CD4-positive, alpha-beta T cell treated with Interleukin-15 for 1 hour (primary cell): ENCODE measurements around the gene CWF19L1.

ENCODE experiments used
- DNase-seq: peaks from one replicate; pipeline ENCODE4 v3.0.0-alpha.2; 2020

The CWF19L1 gene

DNA sequence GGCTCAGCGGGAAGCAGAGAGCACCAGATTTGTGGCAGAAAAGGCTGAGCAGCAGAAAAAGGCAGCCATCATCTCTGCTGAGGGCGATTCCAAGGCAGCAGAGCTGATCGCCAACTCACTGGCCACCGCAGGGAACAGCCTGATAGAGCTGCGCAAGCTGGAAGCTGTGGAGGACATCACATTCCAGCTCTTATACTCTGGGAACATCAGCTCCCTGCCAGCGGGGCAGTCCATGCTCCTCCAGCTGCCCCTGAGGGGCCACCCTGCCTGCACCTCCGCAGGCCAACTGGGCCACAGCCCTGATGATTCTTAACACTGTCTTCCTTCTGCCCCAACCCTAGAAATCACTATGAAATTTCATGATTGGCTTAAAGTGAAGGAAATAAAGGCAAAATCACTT lies 18.6 kb downstream of the CWF19L1 start:
- DNase-seq: no peak

DNA sequence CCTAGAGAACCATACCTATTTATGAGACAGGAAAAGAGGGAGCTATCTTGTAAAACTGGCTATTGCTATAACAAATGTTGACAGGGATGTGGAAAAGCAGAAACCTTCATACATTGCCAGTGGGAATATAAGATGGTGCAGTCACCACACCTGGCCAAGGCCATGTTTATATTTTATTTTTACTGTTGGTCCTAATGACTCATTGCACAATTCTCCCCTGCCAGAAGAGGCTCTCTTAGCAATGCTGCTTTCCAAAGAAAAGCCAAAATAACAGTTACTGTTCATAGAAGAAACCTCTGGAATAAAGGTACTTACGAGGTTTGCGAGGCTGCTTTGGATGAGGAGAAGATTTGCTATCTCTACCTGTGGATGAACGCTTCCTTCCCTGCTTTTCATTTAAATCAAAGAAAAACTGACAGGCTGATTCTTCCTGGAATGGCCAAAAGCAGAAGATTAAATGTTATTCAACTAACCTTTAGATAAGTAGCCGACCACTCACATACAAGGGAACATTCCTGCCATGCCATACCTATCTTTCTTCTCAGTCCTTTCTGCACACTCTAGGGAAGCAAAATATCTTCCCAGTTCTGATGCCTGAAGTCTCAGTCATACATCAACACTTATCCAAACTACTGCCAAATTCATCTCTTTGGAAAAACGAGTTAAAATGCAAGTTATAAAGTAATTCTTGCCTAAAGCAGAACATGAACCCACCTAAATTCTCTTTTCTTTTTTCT lies 21.8 kb downstream of the CWF19L1 start:
- DNase-seq: no peak

DNA sequence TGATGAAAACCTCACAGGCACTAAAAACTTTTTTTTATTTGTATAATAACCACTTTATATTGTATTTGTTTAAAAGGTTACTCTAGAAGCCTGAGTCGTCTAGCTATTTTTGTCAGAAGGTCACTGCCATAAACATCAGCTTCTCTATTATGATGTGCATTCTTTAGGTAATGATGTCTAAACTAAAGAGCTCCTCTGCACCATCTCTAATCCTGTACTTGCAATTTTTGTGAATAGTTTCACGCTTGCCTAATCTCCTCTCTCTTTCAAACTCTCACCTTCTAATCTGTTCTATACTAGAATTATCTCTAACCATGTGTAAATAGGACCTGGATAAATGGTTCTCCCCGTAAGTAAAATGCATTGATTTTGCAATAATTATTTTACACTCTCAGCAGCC lies 27.6 kb downstream of the CWF19L1 start:
- DNase-seq: no peak

DNA sequence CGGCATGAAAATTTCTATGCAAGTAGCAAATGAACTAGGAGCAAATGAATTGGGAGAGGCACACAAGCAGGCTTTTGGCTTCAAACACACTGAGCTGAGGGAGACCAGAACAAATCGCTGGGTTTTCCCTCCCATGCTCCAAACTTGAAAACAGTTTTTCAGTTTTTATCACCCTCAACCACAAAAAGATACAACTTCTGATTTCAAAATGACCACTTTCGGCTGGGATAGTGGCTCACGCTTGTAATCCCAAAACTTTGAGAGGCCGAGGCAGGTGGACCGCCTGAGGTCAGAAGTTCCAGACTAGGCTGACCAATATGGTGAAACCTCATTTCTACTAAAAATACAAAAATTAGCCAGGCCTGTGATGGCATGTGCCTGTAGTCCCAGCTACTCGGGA lies 29.0 kb downstream of the CWF19L1 start:
- no peak for DNase-seq

DNA sequence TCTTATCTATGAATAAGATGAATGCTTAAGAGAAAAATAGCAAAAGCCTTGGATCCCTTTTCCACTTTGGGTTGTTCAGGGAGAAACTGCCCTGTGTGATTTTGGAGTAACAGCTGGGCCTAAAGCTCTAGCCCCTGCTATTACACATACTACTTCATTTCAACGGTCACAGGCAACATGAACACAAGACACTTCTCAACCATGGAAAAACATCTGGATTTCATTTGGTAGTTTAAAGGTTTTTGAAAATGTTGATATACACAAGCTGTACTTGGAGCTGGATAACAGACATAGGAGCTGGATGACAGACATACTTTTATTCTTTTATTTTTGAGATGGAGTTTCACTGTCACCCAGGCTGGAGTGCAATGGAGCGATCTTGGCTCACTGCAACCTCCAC lies 35.3 kb downstream of the CWF19L1 start:
- no peak for DNase-seq

DNA sequence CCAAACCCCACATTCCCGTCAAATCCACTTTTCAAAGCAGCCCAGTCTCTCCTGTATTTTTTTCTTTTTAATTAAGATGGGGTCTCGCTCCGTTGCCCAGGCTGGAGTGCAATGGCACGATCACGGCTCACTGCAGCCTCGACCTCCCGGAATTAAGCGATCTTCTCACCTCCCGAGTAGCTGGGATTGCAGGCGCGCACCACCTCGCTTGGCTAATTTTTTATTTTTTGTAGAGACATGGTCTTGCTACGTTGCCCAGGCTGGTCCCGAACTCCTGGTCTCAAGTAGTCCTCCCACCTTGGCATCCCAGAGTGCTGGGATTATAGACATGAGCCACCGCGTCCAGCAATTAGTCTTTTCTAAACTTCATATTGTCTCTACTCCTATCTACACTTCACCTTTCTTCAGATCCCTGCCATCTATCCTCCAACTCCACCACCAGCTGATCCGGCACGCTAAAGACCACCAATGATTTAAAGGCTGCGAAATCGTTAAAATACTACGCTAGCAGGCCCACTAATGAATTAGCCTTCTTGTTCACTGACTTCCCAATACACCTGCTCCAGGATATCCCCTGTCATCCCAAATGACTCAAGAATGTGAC lies 37.5 kb downstream of the CWF19L1 start:
- DNase-seq: no peak

DNA sequence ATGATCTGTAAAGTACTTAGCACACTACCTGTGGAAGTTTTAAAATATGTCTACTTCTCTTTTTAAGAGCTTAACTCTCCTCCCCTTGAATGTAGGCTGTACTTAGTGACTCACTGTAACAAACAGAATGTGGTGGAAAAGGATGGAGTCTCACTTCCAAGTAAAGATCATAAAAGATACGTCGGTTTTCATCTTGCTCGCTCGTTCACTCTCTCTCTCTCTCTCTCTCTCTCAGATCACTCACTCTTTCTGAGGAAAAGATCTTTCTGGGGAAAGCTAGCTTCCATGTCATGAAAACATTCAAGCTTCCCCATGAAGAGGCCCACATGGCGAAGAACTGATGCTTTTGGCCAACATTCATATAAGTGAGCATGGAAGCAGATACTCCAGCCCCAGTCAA lies 43.6 kb downstream of the CWF19L1 start:
- DNase-seq: no peak

DNA sequence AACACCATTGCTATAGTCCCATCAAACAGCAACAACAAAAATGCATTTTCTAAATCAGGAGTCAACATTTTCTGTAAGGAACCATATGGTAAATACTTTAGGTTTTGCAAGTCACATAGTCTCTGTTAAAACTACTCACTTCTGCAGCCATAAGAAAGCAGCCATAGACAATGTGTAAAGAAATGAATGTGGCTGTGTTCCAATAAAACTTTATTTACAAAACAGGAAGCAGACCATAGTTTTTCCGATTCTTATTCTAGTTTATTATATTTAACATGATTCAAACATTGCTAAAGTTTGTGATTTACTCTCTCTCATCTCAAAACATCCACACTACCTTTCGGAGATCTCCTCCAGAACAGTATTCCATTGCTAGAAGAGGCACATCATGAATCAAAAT lies 44.9 kb downstream of the CWF19L1 start:
- no peak for DNase-seq

DNA sequence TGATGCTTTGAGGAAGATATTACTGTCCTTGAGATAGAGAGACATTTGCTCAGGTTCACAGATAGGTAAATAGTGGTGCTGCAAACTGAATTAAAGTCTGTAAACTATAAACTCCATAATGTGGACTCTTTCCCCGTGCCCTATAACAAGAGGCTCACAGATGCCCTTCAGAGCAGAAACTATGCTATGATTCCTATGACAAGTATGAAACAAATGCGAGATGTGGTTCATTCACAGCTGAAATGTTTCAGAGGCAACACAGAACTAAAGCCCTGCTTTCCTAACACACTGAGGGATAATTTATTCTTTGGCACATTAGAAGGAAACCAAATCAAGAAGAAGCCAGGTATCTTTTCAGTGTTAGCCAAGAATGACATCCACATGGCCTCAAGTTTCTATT lies 51.4 kb downstream of the CWF19L1 start:
- no peak for DNase-seq

DNA sequence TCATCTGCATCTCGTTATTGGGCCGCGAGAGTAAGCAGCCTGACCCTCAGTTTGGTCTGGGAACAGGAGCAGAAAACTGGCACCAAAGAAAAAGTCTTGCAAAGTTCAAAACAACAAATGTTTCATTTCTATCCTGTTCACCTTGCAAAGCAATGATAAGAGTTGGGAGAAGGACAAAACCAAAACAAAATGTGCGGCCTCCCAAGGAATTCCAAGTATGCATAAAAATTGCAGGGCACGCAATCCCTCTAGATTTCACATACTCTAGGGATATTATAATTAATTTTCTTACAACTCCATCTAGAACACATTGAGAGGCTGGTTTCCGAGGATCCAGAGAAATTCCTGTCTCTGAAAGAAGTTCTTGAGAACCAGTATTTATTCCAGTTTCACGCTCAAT lies 58.1 kb downstream of the CWF19L1 start:
- no peak for DNase-seq

DNA sequence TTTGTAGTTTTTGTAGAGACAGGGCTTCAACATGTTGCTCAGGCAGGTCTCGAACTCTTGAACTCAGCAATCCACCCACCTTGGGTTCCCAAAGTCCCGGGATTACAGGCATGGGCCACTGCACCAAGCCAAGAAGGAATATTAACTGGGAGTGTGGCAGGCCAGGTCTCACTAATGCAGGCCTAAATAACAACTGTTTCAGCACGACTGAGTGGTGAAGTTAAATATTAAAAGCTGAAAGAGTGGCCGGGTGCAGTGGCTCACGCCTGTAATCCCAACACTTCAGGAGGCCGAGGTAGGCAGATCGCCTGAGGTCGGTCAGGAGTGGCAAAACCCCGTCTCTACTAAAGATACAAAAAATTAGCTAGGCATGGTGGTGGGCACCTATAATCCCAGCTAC lies 59.2 kb downstream of the CWF19L1 start:
- DNase-seq: no peak

DNA sequence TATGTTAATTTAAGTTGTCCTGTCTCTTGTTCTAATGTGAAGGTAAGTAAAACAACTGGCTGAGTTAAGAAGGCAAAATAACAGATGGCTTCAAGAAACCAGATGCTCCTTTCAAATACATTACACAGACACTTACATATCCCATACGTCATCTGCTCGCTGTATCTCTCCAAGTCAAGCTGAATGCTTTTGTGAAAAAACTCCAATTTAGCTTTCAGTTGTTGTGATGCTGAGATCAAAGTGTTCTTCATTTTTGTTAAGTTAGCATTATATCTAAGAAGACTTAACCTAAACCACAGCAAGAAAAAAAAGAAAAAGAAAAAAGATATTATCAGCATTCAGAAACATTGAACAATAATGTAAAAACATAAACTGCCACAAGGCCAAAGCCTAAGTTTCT lies 63.1 kb downstream of the CWF19L1 start:
- no peak for DNase-seq

DNA sequence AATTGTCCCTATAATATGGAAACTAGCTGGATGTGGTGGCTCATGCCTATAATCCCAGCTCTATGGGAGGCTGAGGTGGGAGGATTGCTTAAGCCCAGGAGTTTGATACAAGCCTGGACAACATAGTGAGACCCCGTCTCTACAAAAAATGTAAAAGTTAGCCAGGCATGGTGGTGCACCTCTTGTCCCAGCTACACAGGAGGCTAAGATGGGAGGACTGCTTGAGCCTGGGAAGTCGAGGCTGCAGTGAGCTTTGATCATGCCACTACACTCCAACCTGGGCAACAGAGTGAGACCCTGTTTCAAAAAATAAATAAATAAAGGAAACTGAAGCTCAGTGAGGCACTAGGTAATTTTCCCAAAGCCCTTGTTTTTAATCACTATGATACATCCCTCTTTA lies 65.9 kb downstream of the CWF19L1 start:
- no peak for DNase-seq

DNA sequence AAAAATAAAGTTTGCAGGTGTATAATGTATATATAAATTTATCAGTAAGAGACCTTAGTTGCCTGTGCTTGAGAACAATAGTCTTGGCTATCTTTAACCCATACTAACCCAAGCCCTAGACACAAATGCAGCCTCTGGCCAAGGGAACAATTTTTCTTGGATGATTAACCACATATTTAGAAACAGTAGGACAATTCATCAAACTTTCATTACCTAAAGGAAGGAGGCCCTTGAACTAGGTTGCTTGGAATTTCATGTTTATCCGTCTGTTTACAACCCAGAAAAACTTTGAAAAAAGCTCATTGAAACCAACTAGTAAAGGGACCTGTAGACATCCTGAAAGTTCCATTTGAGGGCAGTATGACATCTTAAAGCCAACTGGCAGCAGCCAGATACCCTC lies 72.7 kb downstream of the CWF19L1 start:
- no peak for DNase-seq

DNA sequence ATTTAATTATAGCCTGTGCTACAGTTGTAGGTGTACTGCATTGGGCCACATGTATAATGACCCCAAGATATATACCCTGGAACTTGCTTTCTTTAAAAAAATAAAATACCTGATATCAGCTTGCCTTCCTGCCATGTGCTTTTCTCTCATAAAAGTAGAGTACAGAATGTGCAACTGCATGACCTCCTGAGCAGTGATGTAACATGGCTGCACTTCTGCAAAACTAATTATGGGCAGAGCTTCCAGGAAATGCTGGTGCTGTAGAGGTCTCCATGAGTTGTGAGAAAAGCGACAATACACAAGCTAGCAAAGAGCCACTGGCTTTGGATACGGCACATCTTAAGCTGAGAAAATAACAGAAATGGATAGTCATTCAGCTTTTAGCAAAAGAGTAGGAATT lies 75.1 kb downstream of the CWF19L1 start:
- DNase-seq: no peak

DNA sequence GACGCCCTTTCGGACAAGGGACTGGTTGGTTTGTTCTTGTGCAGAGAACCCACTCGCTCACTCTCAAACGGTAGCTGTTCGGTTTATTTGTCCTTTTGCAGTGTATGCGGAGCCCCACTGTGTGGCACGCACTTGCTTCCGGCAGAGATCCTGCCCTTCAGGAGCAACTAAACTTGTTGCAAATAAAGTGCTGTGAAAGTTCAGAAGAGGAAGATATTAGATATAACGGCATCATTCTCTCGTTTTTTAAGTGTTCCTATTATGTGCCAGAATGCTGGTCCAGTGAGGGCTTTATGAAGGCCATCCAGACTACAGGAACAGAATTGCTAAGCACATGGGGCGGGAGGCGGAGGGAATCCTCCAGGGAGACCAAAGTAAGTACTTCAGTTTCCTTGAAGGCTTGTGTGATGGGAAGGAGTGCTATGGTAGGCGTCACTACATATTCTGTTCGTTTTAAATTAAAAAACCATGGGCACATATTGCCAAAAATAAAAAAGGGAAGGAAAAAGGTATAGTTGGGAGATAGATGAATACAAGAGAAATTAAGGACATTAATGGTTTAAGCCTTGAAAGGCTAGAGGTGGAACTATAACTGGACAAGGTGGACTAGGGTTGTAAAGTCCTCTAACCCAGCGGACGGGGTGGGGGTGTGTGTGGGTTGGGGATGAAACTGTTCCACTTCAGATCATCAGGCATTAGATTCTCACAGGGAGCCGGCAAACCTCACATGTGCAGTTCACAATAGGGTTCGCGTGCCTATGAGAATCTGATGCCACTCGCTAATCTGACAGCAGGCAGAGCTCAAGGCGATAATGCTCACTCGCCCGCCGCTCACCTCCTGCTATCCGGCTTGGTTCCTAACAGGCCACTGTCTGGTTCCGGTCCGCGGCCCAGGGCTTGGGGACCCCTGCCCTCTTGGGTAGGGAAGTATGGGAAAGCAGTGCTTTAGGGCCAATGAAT lies 80.9 kb downstream of the CWF19L1 start:
- no peak for DNase-seq

DNA sequence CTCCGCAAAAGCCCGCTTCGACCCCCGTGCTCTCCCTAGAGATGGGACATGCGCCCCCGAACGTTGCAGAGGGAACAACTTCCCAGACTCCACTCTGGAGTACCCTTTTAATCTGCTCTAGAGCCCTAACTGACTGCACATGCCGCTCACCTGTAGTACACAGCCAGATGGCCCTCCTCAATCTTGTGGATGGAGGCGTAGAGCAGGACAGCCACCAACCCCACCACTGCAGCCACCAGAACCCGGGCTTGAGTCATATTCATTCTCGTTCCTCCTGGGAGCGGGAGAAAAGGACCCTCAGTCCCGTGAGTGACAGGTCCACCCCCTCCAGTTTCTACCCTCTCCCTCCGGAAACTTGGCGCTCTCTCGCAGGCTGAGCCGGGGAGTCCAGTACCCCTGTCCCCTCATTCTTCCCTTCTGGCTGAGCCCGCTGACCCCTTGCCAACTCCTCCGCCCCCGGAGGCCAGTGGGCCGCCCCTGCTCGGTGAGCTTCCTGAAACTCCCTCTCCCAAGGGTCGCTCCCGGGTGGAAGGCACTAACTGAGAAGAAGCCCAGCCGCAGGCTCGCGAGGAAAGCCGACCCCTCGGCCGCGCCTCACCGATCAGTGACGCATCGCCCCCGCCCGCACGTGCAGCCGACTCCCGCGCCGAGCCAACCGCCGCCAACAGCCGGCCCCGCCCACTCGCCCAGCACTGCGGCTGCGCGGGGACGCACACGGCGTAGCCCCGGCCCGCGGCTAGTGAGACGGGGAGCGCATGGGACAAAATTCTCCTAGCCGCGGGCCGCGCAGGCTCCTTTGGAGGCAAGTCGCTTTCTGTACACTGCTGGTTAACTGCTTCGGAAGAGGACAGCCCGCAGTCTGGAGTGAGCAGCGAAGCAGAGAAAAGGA lies 81.8 kb downstream of the CWF19L1 start, which contains the start of gene ERLIN1:
Gene ERLIN1 (minus strand): TSS at position 666 of the 889 bp plus-strand sequence. CDS start 403 bp downstream, at position 263.
- peak; percentile 91 for DNase-seq

DNA sequence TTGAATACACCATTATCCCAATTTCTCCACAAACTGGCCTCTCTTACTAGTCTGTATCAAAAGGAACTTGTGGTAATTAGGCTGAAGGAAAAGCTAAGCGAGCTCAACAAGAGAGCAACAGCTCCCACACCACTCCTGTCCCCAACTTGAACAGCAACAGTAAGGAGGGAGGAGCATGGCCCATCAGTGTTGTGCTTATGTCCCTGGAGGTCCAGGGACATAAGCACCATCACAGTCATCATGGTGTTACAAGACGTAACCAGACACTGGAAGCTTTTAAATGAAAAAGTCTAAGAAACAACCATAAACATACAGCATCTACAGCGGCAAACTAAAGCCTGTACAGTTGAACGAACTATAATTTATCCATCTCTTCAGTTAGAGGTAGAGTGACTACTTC lies 82.6 kb downstream of the CWF19L1 start:
- DNase-seq: no peak

DNA sequence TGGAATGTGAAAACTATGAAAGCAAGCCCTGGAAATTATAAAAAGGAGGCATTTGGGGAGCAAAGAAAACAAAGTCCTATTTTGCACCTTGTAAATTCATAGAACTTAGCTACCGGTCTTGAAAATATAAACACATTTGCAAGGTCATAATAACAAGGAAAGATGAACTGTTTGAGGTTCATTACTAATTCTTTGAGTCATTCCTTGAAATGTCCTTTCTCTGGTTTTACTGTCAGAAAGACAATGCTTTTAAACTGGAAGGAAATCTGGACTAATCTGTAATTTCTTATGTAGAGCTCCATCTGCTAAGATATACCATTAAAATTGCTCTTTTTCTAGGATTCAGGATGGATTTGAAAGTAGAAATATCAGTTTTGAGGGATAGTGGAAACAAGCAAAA lies 83.0 kb downstream of the CWF19L1 start:
- DNase-seq: no peak

DNA sequence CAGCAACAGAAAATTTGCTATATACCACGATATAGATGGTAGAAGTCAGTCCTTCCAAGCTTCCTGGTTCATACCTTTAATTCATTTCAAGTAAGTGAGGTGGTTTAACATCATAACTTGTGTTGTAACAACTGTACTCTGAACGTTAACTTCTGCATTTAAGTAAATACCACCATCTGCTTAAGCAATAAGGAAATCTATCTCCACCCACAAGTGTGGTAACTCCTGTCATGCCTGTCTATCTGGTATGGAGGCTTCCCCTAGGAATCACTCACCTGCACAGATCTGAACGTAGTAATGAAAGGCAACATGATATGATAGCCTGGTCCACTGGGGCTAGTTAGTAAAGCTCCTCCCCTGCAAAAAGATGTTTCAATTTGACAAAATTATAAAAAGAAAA lies 84.0 kb downstream of the CWF19L1 start:
- DNase-seq: no peak

DNA sequence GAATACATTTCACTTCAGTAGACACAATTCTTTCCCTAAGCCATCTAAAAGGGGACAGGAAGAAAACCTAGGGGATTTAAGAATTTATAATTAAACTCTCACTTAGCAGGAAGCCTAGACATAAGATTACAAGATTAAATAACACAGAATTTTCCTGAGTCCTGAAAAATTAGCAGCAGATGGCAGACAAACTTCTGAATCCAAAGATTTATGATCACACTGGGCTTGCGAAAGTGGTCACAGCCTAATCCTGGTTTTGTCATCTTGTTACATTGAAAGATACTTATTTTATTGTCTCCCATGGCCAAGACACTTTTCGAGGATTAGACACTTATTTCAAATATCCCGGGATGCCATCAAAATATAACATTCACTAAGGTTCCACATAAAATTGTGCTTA lies 84.5 kb downstream of the CWF19L1 start:
- DNase-seq: no peak
